Measurements from ENCODE around the gene GPAT3.

GPAT3 gene

DNA sequence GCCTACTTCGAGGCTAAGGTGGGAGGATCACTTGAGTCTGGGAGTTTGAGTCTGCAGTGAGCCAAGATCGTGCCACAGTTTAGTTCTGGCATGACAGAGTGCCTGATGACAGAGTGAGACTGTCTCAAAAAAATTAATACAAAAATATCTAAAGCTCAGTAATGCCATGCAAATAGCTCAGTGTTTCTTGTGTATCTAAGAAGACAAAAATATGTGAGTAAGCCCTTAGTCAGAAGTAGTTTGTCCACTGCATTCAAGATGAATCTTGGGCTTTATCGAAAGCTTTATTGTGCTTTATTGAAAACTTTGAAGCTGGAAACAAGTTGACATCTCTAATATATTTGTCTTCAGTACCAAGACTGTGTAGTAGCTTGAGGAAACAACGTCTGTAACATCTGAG lies 115.9 kb downstream of the GPAT3 start:
- DNase-seq: no peak

Data from NCI-H2227 treated with DMSO at 0.1 percent for 48 hours (cell line).